Fibroblast of upper back skin (primary cell): ENCODE results near the gene CAST.
A peak's percentile ranks its signal among the peaks of the same experiment; 100 is the strongest.
"Not testable (repeated sequence)": the region's sequence is repeated elsewhere in the genome, so short reads cannot be mapped to it uniquely, and the experiment has no call there.

ENCODE experiments used
- DNase-seq: peaks from one replicate; pipeline ENCODE4 v3.0.0-alpha.2; 2013

CAST gene

DNA sequence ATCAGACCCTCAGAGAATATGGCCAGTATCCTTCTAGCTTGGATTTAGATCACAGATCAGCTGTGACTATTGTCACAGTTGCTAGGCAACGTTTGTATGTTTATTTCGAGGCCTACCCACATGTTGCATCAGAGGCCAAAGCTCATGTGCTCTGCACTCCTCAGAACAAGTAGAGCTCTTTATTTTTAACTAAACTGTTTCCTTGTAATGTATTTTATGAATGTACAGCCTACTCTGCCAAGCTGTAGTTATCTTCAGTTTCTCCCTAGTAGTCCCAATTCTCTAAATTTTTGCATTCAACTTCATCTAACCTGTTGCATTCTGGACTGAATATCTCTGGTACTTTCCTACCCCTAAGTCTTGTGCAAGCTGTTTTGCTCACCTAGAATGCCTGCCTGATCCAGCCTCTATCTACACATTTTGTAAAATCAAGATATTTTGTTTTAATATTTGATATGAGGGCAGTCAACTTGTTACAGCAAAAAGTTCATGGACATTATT, 52.8 kb downstream of the CAST start:
- DNase-seq = peak; percentile 64

DNA sequence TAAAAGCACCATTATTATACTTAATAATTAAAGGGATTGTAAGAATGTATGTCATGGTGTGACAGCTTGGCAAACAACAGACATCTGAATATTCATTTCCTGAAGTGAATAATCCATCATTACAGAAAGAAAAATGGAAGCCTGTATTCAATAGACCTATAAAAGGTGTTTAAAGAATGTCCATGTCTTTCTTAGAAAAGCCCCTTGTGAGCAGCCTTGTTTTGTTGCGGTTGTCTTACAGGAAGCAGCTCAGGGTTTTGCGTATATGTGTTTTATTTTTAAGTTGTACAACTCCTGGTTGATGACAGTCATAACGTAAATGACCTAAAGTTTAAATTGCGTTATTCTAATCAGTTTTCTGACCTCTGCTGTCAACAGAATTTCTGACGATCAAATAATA, 53.8 kb downstream of the CAST start:
- DNase-seq = no peak

DNA sequence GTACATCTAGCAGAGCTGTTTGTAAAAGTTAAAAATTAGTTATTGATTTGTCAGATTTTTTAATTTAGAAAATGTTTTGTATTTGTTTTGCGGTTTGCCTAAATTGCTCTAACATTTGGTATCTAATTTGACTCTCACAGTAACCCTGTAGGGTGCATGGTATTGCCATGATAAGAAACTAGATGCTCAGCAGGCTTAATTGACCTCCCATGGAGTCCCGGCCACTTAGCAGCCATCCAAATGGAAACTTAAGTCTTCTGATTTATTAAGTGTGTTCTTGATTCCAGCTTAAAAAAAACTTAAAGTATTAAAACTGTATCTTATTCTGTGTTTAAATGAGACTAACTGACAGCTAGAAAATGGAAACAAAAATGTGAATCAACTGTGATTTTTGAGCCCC, 54.5 kb downstream of the CAST start:
- no peak for DNase-seq

DNA sequence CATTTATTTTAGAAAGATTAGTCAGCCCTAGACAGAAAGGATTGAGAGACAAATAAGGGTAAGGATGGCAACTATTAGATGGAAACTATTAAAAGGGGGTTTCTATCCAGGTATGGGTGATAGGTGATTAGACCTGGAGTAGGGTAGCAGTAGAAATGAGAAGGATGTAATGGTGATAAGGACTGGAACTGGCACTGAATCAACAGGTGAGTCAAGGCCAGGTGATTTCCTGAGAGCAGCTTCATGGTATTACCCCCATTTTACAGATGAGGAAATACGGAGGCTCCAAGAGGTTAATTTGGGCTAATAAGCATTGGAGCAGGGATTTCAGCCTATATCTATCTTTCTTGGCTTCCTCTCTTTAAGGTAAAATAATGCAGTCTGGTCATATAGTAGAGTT, 55.7 kb downstream of the CAST start:
- DNase-seq = no peak

DNA sequence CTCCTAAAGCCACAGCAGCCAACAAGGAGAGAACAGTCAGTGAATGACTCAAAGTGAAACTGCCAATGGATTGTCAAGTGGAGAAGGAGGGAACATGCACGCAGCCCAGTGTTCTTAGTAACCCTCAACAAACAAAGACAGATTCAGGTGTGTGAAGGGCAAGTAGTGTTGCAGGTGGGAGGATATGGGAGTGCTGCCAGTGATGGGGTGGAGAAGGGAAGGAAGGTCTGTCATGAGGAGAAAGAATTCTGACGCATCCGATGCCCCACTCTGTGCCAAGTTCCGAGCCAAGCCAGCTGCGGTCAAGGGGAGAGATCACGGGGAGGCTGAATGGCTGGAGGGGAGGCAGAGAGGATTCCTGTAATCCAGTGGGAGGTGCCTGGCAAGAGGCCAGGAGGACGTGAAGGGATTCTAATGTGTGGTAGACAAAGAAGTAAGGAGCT, 56.5 kb downstream of the CAST start:
- no peak for DNase-seq

DNA sequence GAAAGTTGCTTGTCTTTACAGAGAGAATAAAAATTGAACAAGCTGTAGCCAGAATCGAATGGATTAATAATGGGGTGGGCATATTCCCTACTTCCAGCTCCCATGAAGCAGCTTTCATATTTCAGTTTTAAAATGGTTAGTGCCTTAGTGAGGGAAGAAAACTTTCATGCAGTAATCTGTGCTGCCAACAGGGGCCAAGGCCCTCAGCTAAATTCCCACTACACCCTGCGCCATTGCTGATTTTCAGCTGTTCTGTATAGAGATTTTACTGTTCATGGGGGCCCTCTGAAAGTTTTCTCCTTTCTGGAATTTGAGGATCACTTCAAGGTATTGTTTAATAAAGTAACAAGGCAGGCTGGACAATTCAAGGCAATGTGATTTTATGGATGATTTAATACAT, 58.2 kb downstream of the CAST start:
- no peak for DNase-seq

DNA sequence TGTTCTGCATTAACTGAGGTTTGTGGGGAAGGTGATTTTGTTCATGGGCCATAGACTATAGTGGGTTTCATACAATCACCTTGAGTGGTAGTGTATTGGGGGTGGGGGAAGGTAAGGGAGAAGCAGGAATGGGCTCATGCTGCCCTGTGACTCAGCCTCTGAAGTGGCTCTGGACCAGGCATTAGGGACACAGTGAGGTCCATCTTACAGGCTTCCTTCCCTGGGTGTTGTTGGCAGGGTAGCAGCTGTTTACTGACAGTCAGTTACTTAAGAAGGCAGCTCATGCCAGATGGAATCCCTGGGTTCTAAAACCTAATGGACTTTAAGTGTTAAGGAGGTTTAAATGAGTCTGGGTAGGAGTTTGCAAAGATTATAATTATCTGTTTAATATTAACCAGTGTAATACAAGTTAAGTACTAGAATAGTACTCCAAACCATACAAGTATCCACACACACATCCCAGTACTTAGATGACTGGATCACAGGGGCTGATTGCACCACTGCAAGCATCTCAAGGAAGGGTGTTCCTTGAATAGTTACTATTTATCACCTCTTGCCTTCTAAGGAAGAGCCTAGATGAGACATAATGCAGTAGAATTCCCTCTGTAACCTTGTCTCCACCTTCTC, 59.3 kb downstream of the CAST start:
- DNase-seq = no peak

DNA sequence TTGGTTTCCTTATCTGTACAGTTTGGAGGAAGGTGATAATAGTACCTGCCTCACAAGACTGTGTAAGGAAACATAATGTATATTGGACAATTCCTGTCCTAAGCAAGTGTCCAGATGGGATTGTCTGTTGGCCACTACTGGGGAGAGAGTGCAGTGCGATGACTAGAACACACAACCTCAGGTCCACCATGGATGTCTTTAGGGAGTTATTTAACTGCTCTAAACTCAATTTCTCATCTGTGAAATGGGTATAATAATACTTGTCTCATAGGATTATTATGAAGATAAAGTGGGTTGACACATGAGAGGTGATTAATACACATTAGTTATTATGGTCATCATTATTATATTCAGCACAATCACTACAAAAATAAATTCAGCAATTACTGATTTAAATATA, 63.1 kb downstream of the CAST start:
- DNase-seq = no peak

DNA sequence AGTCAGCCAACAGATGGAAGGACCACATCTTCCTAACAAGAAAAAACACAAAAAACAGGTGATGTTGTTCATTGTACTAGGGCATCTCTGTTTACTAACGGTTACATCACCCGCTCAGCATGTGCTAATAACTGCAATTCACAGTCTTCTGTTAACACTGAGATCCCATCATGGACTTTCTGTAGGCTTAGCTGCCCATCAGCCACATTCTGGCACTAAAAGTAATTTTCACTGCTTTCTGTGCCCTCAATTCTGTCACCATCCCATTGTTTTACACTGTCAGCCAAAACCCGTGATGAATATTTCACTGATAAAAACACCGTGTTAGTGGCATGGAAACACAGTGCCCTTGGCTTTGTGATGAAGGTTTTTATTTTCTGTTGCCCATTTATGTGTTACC, 64.6 kb downstream of the CAST start:
- no peak for DNase-seq

DNA sequence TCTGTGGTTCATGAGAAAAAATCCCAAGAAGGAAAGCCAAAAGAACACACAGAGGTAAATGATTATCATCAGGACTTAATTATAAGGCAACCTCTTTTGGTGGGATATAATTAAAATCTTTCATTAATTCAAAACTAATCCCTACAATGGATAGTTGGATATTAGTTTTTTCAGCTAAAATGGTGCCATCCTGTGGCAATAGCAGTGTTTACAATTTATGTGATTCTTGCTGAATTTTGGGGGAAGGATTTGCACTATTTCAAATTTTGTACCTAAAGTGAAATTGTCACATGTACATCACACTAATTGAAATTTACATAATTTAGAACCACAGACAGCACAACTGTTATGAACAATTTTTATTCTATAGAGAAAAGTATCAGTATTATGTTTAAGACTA, 67.0 kb downstream of the CAST start:
- no peak for DNase-seq

DNA sequence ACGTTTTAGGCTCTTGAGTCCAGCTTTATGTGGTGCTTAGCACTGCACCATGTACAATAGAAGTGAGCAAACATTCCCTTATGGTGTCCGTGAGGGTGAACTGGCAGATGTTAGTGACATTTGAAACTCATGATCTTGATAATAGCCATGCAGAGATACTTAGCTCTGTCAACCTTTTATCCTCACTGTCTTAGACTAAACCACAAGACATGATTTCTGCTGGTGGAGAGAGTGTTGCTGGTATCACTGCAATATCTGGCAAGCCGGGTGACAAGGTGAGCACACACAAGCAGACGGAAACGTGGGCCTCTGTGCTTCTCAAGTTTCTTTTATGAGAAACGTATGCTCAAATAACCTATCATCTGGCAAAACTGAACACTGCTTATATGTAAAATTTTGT, 68.4 kb downstream of the CAST start:
- DNase-seq = no peak

DNA sequence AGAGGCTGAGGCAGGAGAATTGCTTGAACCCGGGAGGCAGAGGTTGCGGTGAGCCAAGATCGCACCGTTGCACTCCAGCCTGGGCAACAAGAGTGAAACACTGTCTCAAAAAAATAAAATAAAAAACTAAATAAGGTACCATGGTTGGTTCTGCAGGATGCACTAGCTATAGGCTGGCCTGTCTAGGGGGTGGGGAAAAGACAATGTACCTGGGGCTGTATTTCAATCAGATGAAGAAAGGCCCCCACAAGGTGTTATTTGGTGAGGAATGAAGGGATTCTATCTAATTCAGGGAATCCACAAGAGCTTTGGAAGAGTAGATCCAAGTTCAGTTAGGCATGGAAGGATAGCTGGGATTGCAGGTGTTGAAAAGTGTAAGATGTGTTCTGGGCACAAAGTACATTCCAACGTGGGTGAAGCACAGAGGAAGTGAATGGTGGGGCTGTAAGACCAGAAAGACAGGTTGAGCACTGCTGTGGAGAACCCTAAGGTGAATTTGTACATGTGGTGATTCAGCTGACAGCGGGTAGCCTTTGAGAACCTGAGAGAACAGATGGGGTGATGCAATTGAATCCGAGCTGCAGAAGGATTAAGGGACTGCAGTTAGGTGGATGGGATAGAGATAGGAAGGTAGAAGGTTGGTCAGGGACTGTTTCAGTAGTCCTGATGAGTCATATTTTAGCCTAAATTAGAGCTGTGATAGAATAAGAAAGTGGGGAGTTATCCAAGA, 71.8 kb downstream of the CAST start:
- peak; percentile 9 for DNase-seq

DNA sequence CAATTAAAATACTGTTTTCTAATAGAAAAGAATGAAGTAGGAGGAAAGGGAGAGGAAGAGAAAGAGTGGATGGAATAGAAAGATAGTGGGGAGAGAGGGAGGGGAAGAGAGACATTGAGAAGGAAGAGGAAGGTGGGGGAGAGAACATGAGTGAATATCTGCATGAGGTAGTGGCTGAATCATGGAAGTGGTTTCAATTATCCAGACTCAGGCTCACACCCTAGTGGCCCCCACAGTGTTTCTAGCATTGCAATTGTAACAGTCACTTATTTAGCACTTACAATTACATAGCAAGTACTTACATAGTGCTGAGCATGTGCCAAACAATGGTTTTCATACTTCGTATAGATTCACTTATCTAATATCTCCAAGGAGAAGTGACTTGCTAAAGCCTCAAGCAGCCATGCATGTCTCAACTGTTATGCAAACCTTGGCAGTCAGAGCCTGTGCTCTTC, 72.7 kb downstream of the CAST start:
- DNase-seq = peak; percentile 76

DNA sequence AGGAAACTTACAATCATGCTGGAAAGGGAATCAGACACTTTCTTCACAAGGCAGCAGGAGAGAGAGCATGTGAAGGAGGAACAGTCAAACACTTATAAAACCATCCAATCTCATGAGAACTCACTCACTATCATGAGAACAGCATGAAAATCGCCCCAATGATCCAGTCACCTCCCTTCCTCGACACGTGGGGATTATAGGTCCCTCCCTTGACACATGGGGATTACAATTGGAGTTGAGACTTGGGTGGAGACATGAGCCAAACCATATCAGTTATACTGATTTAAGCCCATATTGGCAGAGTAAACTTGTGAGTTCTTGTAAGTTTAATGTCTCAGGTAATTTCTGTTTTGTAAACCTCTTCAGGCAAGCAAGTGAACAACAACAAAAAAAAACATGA, 74.8 kb downstream of the CAST start:
- no peak for DNase-seq

DNA sequence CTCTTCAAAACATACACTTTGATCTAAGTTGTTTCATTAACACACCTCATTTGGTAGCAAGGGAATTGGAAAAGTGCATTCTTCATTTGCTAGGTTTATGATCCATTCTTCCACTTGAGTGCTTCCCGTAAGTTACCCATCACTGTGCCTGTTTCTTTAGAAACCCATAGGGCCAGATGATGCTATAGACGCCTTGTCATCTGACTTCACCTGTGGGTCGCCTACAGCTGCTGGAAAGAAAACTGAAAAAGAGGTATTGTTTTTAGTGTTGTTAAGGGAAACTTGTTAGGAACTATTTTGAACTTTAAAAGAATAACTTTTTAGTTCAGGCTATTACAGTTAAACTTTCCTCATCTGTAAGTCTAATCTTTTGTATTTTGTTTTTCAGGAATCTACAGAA, 78.9 kb downstream of the CAST start:
- no peak for DNase-seq

DNA sequence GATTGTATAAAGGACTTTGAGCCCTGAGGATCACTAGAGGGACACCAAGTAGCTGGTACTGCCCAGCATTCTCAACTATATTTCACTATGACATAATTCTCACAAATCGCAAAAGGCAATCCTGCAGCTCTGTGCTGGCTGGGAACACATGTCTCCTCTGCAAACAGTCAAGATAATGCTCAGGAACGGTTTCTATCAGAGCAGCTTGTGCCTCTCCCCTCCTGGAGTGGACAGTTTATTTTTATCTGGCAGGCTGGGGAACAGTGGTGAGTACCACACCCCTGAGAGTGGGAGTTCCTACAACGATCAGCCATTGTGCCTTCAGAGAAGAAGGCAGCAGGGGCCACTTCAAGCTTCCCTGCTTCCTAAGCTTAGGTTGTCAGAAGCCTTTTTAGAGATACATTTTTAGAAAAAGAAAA, 79.7 kb downstream of the CAST start:
- DNase-seq = no peak

DNA sequence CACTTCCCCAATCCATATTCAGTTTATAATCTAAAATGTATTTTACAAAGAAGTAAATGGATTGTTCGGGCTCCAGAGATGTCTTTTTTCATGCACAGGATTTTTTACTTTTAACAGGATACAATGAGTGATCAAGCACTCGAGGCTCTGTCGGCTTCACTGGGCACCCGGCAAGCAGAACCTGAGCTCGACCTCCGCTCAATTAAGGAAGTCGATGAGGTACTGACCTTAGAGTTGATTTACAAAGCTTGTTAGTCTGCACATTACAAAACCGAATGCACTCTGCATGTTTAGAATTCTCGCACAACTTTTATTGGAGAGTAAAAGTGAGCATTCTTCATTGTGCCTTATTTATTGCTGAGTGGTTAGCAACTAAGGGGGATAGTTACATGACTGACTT, 80.4 kb downstream of the CAST start:
- DNase-seq = no peak

DNA sequence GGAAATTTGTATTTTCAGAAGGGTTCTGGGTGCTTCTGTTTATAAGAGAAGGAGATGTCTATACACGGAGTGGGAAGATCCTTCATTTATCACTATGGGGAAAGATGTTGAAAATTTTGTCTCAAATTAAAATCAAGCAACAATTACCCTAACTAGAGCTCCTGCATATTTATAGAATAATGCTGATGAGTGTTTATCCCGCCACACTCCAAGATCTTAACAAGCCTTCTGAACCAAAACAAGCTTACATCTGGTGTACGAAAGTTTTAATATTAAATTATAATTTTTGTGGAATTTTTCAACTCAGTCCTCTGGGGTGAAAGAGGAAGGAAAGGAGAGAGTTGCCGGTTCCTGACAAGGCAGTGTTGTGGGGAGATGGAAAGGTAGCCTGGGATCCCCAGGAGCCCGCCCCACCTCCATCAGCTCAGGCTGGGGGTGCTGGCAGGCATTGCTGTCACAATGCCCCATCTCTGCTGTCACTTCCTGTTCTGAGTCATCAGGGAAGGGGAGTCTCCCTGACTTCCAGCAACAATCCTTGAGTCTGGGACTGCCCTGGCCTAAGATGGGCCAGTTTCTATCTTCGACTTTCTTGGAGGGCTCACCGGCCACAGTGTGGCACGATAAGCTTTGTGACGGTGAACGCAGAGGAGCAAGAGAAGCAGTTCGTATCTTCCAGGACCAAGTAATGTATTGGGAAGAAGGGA, 81.0 kb downstream of the CAST start:
- DNase-seq = peak; percentile 23

DNA sequence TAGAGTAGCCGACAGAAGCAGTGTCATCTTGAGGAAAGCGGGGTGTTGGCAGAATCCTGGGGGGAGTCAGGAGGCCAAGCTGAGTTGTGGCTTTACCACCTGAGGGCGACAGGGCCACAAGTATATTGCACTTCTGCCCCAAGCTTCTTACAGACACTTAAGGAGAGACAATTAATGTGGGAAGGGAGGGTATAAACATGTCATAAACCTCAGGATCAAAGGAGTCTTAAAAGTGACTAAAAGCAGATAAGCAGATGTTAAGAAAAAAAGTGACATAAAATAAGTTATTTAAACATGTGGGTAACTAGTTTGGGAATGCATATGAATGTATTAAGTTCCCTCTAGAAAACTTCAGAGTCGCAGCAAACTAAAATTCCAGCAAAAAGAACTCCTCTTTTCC, 81.6 kb downstream of the CAST start:
- no peak for DNase-seq

DNA sequence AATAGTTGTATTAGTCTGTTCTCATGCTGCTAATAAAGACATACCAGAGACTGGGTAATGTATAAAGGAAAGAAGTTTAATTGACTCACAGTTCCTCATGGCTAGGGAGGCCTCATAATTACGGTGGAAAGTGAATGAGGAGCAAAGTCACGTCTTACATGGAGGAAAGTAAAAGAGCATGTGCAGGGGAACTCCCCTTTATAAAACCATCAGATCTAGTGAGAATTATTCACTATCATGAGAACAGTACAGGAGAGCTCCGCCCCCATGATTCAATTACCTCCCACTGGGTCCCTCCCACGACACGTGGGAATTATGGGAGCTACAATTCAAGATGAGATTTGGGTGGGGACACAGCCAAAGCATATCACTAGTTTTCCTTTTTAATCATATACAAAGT, 82.0 kb downstream of the CAST start:
- DNase-seq = not testable (repeated sequence)

DNA sequence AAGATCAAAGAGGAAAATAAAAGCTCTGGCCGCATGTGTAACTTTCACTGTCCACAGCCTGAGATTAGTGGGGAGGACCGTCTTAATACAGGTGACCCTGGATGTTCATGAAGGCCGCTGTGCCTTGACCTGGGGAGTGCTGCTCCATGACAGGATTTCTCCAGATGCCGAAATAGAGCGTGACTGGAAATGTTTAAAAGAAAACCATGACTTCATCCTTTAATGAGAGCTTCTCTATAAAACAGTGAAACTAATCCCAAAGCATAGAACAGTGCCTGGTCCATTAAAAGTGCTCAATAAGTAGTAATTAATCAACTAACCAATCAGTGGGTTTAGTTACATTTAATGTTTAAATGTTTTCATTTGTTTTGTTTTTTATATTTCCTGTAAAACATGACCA, 82.8 kb downstream of the CAST start:
- no peak for DNase-seq

DNA sequence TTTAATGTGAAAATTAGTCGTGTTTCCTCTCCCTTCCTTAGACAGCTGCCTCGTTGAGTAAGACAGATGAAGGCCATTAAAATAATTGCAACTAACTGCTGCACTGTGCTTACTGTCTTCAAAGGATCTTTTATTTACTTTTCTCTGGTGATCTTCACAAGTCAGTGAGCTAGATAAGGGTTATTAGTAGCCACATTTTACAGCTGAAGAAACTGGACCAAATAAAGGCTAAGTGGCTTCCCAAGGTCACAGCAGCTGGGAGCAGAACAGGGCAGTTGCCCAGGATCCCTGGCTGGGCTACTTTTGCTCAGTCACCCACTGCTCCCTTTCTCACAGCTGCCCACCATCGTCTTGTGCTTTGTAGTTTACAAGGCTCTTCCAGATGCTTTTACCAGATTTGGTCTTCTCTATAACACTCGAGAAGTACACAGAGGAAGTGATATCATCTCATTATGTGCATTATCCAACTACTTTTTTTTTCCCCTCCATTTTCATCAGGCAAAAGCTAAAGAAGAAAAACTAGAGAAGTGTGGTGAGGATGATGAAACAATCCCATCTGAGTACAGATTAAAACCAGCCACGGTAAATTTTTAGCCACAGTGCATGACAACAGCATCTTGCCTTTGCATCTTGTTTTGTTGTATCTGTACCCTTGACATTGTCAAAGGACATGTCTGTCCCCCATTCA, 83.8 kb downstream of the CAST start:
- DNase-seq = peak; percentile 20

DNA sequence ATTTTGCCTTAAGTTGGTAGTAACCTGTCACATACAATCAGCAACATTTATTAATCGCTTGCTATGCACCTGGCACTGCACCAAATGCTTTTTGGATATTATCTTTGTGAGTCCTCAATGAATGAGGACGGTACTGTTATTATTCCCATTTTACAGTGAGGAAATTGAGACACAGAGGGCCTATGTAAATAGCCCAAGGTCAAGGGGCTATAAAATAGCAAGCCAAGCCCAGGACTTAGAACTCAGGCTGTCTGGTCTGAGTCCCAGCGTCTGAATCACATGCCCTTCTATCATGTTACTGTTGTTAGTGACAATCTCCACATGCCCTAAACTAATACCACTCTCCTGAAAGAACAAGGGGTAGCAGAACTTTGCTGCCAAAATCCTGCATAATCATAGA, 85.5 kb downstream of the CAST start:
- DNase-seq = no peak
